Measurements from ENCODE around the gene FCGR3B.
"Not testable (repeated sequence)": the region's sequence is repeated elsewhere in the genome, so short reads cannot be mapped to it uniquely, and the experiment has no call there.

Gene FCGR3B

DNA sequence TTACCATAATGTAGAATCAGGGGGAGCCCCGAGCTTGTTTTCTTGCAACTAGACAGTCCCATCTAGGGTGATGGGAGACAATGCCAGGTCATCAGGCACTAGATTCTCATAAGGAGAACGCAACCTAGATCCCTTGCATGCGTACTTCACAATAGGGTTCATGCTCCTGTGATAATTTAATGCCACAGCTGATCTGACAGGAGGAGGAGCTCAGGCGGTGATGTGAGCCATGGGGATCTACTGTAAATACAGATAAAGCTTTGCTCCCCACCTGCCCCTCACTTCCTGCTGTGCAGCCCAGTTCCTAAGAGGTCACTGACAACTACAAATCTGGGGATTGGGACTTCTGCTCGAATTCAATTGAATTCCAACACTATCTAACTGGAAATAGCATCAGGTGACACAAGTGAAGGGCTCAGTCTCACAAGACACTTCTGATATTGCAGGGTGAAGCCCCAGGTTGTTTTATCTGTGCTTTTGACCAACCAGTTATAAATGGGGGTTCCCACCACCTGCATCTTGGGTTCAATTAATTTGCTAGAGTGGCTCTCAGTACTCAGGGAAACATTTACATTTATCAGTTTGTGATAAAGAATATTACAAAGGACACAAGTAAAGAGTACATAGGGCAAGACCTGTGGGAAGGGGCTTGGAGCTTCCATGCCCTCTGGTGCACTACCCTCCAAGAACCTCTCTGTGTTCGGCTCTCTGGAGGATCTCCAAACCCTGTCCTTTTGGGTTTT lies 7.4 kb upstream of the FCGR3B start:
- DNase-seq, result not testable (repeated sequence)

DNA sequence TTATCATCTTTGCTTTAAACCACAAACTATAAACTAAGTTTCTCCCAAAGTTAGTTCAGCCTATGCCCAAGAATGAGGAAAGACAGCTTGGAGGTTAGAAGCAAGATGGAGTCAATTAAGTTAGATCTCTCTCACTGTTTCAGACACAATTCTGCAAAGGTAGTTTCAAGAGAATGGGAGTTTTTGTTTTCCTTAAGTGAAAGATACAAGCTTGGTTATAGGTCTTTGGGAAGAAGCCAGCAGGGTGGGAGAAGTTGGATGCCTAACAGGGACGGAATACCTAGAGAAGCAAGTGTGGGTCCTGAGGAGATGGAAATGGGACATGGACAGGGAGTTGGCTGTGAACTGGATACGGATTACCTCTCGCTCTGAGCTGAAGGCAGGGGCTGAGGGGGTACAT lies 6.0 kb upstream of the FCGR3B start:
- DNase-seq, result not testable (repeated sequence)

DNA sequence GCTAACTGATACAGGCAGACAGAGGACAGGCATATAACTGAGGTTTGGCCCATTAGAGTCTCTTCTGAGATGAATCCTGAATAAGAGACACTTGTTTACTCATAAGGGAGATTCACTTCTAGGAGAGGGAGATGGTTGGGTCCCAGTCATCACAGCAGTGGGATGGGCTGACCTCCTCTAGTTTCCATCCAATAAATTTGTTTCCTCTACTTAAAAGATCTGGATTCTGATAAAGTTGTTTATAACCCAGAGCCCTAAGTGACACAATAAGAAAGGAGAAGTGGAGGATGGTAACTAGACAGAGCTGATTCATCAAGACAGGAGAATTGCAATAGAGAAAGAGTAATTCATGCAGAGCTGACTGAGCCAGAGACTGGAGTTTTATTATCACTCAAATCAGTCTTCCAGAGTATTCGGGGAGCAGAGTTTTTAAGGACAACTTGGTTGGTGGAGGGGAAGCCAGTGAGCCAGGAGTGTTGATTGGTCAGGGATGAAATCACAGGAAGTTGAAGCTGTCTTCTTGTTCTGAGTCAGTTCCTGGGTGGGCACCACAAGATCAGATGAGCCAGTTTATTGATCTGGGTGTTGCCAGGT lies 5.3 kb upstream of the FCGR3B start:
- peak; percentile 34 for DNase-seq

DNA sequence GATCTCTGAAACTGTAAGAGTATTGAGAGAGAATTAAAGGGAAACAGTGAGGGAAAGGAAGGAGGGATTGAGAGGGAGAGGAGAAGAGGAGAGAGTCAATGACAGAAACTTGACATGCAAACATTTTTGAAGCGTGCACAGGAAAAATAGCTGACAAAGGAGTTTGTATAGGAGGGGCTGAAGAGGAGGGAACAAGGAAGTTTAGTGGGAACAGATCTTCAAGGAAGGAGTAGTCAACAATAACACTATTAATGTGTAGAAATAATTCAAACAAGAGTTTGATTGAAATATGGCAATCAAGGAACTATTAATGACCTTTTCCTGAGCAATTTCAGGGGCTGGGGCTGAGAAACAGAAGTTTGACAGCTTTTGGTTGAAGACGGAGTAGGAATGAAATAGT lies 4.0 kb upstream of the FCGR3B start:
- not testable (repeated sequence) for DNase-seq

DNA sequence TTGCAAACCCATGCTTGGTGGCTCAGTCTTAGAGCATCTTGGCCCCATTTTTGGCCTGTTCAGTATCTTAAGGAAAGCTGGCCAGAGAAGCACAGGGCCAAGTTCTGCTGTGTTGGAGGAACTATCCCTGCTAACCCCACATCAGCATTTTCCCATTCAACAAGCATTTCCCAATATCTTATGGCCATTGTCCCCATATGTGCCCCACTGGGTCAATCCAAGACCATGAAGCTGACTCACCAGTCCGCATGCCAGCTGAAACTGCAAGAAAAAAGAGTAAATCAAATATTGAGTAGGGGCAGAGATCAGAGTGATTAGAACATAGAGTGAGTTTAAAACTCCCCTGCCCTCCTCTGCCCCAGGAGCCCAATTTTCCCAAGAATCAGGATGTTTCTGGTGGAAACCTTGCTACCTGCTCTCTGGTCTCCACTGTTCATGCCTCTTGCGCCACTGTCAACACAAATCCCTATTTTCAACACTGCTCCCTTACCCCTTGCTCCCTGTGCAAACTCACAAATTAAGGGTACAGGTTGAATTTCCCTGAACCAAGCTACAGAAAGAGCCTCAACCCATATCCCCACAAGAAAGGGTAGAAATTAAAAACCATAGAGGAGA lies 741 bp downstream of the FCGR3B start:
- not testable (repeated sequence) for DNase-seq

DNA sequence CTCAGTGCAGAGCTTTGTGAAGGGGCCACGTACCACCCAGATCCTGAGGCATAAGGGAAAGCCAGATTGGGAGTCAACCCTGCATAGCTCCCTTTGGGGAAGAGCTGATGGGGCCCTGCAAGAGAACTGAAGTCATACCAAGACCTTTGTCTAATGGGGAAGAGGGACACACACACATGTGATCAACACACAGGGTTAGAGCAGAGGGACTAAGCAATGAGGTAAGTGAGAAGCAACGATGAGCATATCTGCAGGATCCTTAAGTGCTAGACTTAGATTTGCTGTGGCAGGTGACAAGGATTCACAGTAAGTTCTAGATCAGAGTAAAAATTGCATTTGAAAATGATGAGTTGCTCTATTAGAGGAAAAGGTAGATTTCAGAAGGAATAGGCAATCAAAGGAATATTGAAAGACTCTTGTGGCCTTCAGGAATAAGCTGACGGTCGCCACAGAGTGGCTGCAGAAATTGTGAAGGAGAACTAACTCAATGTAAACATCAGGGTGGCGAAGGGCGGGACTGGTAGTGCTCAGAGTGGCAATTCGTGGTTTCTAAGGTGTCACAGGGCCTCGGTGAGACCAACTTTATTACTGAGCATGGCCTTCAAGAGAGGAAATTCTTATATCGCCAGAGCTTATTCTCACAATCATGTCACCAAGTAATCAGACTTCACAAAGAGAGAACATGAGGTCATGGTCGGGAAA lies 4.4 kb downstream of the FCGR3B start:
- DNase-seq, result peak; percentile 49

DNA sequence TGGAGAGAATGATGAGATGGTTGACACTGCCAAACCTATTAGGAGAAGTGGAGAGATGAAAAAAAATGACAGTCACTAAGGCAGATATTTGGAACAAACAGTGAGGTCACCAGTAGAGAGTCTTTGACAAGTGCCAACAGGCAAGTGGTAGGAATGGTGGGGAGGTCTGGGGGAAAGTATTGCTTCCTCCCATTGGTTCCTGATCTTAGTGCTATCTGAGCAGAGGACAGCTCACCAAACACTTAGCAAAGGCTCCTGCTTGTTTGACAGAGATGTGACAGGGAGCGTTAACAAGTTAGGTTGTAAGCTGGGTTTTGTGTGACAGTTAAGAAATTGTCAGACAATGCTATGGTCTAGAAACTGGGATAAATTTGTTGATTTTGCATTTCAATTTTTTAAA lies 6.4 kb downstream of the FCGR3B start:
- peak; percentile 20 for DNase-seq

DNA sequence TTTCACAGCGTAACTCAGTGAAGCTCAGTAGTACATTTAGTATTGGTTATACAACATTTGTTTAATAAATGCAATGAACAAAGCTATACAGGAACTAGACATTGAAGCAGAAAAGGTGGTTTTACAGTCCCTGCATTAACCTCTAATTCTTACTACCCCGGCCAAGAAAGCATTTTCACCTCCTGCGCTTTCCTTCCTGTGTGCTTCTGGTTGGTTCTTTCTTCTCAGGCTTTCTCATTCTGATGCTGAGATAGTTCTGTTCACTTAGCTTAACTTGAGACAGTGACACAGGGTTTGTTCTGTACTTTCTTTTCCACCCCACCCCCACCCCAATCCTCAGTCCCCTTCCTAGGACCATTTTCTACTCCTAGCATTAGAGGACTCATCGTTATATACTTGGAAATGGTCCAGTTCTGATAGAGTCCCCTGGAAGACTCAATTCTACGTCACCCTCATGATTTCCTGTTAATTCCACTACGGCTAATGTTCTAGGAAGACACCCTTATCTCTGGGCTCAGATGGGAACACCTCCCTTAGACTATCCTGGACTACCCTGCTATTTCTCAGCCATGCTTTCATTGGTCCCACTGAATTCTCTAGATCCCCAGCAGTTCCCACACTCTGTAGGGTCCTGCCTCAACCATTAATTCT lies 7.5 kb downstream of the FCGR3B start:
- peak; percentile 40 for DNase-seq

DNA sequence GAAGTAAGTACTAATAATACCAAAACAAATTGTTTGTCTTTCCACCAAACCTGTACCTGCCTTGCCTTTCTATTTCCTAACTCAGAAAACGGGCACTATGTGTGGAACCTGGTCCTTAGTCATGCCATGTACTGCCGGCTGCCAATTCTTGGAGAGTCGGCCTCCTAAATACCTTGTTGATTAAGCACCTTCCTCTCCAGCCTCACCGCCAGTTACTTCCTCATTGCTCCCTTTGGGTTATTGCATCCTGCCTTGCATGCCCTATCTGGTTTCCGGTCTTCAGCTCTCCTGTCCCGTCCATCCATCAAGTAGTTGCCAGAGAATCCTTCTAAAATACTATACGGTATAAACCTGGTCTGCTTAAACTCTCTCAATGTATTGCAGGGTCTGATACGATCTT lies 8.9 kb downstream of the FCGR3B start:
- DNase-seq, result peak; percentile 18

DNA sequence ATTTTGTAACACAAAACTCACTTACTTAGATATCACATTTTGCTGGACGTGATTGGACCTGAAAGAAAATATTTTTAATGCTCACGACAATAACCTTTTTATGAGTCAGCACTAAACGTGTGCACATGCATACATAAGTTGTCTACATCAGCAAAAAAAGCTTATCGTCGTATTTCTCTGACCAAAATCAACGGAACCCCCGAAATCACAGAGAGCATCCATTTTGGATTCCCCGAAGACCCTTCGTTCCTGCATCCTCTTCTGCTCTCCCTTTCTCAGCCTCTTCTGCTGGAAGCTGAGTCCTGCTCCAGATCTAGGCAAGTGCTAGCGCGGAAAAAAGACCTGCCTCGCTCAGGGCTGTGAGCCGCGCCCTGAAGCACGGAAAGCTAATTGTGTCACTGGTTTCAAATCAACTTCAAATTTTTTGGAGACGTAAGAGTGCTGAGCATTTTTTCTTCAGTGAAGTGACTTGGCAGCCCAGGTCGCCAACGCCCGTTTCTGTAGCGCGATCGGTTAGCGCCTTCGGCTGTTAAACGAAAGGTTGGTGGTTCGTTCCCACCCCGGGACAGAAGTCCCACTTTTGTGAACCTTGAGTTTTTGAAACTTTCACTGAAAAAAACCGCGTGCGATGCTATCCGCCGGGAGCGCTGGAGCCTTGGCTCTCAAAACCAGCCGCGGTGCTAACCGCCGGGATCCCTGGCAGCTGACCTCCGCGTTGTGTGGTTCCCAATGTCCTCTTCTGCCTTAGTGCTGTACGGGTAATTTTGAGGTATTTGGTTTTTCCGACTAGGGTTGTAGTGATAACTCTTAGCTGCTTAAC lies 9.6 kb downstream of the FCGR3B start:
- peak; percentile 88 for DNase-seq

DNA sequence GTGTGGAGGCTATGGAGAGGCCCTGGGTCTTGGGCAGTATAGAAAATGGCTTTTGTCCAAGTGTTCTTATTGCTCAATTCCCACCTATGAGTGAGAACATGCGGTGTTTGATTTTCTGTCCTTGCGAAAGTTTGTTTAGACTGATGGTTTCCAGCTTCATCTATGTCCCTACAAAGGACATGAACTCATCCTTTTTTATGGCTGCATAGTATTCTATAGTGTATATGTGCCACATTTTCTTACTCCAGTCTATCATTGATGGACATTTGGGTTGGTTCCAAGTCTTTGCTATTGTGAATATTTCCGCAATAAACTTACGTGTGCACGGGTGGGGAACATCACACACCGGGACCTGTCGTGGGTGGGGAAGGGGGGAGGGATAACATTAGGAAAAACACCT lies 10.6 kb downstream of the FCGR3B start:
- DNase-seq, result not testable (repeated sequence)

DNA sequence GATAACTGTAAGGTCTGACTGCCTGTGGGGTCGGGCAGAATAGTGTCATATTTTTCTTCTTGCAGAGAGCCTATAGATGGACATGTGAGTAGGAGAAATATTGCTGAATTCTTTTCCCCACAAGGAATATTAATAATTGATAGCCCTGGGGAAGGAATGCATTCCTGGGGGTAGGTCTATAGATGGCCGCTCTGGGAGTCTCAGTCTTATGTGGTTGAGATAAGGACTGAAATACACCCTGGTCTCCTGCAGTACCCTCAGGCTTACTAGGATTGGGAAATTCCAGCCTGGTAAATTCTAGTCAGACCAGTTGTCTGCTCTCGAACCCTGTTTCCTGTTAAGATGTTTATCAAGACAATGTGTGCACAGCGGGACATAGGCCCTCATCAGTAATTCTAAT lies 12.5 kb downstream of the FCGR3B start:
- DNase-seq, result not testable (repeated sequence)

DNA sequence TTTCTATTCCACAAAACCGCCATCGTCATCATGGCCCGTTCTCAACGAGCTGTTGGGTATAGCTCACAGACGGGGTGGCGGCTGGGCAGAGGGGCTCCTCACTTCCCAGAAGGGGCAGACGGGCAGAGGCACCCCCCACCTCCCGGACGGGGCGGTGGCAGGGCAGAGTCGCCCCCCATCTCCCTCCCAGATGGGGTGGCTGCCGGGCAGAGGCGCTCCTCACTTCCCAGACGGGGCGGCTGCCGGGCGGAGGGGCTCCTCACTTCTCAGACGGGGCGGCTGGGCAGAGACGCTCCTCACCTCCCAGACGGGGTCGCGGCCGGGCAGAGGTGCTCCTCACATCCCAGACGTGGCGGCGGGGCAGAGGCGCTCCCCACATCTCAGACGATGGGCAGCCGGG lies 14.6 kb downstream of the FCGR3B start:
- DNase-seq, result not testable (repeated sequence)

DNA sequence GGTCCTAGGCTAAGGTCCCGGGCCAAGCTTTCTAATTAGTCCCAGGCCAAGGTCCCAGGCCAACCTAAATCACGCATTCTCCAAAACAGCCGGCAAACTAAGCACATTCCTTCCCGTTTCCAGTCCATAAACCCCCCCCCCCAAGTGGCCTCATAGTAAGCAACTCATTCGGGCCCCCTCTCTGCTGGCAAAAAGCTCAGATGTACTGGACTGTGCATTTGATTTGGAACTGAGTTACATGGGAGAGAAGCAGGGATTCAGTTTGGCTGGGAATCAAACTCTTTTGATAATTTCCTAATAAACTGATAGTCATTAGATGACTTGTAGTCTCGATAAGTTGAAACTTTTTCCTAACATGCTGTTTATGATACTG lies 17.8 kb downstream of the FCGR3B start:
- DNase-seq, result not testable (repeated sequence)

DNA sequence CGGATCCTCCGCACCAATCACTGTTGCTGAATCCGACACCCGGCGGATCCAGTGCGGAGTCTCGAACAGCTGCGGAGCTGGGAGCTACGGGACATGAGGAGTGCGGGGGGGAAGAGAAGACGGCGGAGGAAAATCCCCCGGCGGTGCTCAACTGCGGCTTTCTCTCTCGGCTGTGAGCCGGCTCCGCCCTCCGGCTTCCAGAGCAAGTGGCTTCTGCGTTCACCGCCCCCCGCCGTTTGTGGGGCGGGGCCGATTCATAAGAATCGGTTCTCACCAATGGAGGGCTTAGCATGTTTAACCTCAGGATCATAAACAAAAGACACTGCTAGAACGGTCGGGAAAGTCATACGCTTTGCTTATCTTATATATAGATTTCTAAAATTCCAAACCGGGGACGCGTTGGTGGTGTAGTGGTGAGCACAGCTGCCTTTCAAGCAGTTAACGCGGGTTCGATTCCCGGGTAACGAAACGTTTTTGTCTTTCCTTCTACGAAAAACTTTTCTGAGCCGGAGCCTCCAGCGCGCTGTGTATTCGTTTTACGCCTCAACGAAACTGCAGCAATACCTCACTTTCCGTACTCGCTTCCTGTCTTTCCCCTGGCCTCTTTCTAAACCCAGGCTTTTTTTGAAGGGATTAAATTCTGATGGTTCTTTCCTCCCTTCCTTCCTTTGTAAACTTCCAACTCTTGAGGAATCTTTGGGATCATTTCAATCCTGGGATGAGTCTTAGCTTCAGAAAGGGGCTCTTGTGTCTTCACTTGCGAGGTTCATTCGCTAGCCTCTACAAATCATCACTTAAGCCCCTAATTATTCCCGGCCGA lies 18.4 kb downstream of the FCGR3B start:
- peak; percentile 93 for DNase-seq

DNA sequence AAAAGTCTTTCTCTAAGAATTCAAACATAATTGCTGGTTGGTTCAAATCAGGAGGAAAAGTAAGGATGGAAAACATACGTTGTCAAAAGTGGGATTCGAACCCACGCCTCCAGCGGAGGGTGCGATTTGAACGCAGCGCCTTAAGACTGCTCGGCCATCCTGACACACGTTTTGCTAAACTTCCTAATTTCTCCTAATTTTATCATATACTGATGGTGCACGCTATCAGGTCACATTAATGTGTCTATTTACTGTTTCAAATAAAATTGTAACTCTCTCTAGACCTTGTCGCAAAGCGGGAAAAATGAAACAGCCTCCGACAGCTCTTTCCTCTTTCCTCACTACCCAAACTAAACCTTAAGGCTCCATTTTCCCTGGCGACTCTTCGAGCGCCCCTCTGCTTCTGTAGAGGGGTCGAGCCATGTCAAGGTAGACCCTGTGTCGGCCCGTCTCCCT lies 19.1 kb downstream of the FCGR3B start:
- not testable (repeated sequence) for DNase-seq

DNA sequence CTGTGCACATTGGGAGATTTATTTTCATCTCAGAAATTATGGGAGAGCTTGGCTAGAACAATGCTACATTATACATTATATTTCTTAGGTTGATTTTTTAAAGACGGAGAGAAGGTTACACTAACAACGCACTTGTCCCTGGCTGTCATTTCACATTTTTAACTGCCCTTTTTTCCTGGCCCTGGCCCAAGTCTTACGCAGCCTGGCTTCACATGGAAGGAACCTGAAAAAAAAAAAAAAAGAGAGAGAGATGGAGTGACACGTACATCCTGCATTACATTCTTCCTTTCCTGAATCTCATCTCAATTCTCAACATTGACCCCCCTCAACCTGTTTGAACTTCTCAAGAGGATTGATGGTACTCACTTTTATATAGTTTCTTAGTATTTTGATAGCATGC lies 20.8 kb downstream of the FCGR3B start:
- not testable (repeated sequence) for DNase-seq

DNA sequence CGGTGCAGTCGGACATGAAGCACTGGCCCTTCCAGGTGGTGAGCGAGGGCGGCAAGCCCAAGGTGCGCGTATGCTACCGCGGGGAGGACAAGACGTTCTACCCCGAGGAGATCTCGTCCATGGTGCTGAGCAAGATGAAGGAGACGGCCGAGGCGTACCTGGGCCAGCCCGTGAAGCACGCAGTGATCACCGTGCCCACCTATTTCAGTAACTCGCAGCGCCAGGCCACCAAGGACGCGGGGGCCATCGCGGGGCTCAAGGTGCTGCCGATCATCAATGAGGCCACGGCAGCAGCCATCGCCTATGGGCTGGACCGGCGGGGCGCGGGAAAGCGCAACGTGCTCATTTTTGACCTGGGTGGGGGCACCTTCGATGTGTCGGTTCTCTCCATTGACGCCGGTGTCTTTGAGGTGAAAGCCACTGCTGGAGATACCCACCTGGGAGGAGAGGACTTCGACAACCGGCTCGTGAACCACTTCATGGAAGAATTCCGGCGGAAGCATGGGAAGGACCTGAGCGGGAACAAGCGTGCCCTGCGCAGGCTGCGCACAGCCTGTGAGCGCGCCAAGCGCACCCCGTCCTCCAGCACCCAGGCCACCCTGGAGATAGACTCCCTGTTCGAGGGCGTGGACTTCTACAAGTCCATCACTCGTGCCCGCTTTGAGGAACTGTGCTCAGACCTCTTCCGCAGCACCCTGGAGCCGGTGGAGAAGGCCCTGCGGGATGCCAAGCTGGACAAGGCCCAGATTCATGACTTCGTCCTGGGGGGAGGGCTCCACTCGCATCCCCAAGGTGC lies 24.2 kb downstream of the FCGR3B start:
- DNase-seq, result not testable (repeated sequence)

DNA sequence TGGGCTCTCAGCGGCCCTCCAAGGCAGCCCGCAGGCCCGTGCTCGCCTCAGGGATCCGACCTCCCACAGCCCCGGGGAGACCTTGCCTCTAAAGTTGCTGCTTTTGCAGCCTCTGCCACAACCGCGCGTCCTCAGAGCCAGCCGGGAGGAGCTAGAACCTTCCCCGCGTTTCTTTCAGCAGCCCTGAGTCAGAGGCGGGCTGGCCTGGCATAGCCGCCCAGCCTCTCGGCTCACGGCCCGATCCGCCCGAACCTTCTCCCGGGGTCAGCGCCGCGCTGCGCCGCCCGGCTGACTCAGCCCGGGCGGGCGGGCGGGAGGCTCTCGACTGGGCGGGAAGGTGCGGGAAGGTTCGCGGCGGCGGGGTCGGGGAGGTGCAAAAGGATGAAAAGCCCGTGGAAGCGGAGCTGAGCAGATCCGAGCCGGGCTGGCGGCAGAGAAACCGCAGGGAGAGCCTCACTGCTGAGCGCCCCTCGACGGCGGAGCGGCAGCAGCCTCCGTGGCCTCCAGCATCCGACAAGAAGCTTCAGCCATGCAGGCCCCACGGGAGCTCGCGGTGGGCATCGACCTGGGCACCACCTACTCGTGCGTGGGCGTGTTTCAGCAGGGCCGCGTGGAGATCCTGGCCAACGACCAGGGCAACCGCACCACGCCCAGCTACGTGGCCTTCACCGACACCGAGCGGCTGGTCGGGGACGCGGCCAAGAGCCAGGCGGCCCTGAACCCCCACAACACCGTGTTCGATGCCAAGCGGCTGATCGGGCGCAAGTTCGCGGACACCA lies 25.0 kb downstream of the FCGR3B start:
- not testable (repeated sequence) for DNase-seq
